ENCODE data around the gene KLHL36.

Gene KLHL36

GRCh38 chr16:84659656-84660300 lies 11.5 kb downstream of the KLHL36 start:
- Histone ChIP-seq H3K4me3 (IDR thresholded peaks at IDR 0.05; ENCODE audit: insufficient read depth, low read depth, low read length) (no peak overlapping the region), H3K79me2 (ENCODE audit: insufficient read depth, low read depth) (no peaks in the 10 kb centered on the region), H3K36me3 (ENCODE audit: insufficient read depth) (no peaks in the 10 kb centered on the region; the same call in 1 of the 2 replicates), H3K9ac (no peak overlapping the region), H3K4me1 (ENCODE audit: low read depth, poor library complexity, severe bottlenecking) (no peaks in the 10 kb centered on the region), H4K20me1 (ENCODE audit: insufficient read depth) (no peaks in the 10 kb centered on the region), H3K27me3 (ENCODE audit: insufficient read depth, low read depth) (no peaks in the 10 kb centered on the region), H3K27ac (no peak overlapping the region), H2AFZ (ENCODE audit: low read depth) (no peak overlapping the region), H3K4me2 (no peak overlapping the region)
- TF ChIP-seq, protein P1, sequence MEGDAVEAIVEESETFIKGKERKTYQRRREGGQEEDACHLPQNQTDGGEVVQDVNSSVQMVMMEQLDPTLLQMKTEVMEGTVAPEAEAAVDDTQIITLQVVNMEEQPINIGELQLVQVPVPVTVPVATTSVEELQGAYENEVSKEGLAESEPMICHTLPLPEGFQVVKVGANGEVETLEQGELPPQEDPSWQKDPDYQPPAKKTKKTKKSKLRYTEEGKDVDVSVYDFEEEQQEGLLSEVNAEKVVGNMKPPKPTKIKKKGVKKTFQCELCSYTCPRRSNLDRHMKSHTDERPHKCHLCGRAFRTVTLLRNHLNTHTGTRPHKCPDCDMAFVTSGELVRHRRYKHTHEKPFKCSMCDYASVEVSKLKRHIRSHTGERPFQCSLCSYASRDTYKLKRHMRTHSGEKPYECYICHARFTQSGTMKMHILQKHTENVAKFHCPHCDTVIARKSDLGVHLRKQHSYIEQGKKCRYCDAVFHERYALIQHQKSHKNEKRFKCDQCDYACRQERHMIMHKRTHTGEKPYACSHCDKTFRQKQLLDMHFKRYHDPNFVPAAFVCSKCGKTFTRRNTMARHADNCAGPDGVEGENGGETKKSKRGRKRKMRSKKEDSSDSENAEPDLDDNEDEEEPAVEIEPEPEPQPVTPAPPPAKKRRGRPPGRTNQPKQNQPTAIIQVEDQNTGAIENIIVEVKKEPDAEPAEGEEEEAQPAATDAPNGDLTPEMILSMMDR (conservative IDR thresholded peaks at IDR 0.05; ENCODE audit: low read depth, low read length): no peak

DNA sequence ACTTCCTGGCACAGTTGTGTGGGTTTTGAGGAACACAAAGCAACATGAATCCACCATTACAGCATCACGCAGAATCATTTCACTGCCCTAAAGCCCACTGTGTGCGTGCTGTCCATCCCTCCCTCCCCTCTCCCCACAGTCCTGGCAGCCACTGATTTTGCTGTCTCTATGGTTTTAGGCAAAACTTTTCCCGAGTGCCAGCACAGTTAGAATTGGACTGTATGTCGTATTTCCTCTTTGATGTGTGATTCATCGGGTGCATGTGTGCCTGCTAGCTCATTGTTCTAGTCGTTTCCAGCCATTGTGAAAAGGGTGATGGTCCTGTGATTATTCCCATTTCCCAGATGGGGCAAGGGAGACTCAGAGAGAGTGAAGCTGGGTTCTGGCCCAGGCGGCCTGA lies 12.7 kb downstream of the KLHL36 start:
- no peaks in the 10 kb centered on the region for H3K4me1 ChIP-seq (ENCODE audit: low read depth, poor library complexity, severe bottlenecking)
- H3K4me2 ChIP-seq: no peak overlapping the region
- H3K27me3 ChIP-seq (ENCODE audit: insufficient read depth, low read depth): no peaks in the 10 kb centered on the region
- no peak overlapping the region for H3K4me3 ChIP-seq (IDR thresholded peaks at IDR 0.05; ENCODE audit: insufficient read depth, low read depth, low read length)
- no peak overlapping the region for H2AFZ ChIP-seq (ENCODE audit: low read depth)
- H3K9ac ChIP-seq: no peak overlapping the region
- H4K20me1 ChIP-seq (ENCODE audit: insufficient read depth): no peaks in the 10 kb centered on the region
- TF ChIP-seq, protein P1 (conservative IDR thresholded peaks at IDR 0.05; ENCODE audit: low read depth, low read length): no peak
- H3K36me3 ChIP-seq (ENCODE audit: insufficient read depth): no peaks in the 10 kb centered on the region; the same call in 1 of the 2 replicates
- H3K27ac ChIP-seq: no peak overlapping the region
- H3K79me2 ChIP-seq (ENCODE audit: insufficient read depth, low read depth): no peaks in the 10 kb centered on the region

DNA sequence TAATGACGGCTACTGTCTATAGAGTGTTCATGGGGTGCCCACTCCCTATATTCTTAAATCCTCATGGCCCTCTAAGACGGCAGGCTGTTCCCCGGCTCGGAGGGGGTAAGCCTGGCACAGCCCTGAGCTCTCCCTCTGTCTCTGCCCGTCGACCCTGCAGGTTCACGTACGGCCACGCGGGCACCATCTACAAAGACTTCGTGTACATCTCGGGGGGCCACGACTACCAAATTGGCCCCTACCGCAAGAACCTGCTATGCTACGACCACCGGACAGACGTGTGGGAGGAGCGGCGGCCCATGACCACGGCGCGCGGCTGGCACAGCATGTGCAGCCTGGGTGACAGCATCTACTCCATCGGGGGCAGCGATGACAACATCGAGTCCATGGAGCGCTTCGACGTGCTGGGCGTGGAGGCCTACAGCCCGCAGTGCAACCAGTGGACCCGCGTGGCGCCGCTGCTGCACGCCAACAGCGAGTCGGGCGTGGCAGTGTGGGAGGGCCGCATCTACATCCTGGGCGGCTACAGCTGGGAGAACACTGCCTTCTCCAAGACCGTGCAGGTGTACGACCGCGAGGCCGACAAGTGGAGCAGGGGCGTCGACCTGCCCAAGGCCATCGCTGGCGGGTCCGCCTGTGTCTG lies 13.2 kb downstream of the KLHL36 start:
- Histone ChIP-seq H3K9ac (no peak overlapping the region), H3K4me1 (ENCODE audit: low read depth, poor library complexity, severe bottlenecking) (no peaks in the 10 kb centered on the region), H3K4me3 (IDR thresholded peaks at IDR 0.05; ENCODE audit: insufficient read depth, low read depth, low read length) (no peak overlapping the region), H3K27ac (no peak overlapping the region), H4K20me1 (ENCODE audit: insufficient read depth) (no peaks in the 10 kb centered on the region), H3K27me3 (ENCODE audit: insufficient read depth, low read depth) (no peaks in the 10 kb centered on the region), H3K36me3 (ENCODE audit: insufficient read depth) (no peaks in the 10 kb centered on the region; the same call in 1 of the 2 replicates), H2AFZ (ENCODE audit: low read depth) (no peak overlapping the region), H3K79me2 (ENCODE audit: insufficient read depth, low read depth) (no peaks in the 10 kb centered on the region), H3K4me2 (no peak overlapping the region)
- TF ChIP-seq, protein P1 (conservative IDR thresholded peaks at IDR 0.05; ENCODE audit: low read depth, low read length): no peak

- H4K20me1 ChIP-seq (ENCODE audit: insufficient read depth): no peaks in the 10 kb centered on the region
- no peak overlapping the region for H3K4me2 ChIP-seq
- H2AFZ ChIP-seq (ENCODE audit: low read depth): no peak overlapping the region
- no peak overlapping the region for H3K9ac ChIP-seq
- no peaks in the 10 kb centered on the region for H3K79me2 ChIP-seq (ENCODE audit: insufficient read depth, low read depth)
- no peaks in the 10 kb centered on the region for H3K4me1 ChIP-seq (ENCODE audit: low read depth, poor library complexity, severe bottlenecking)
- H3K27ac ChIP-seq: no peak overlapping the region
- TF ChIP-seq, protein P1 (conservative IDR thresholded peaks at IDR 0.05; ENCODE audit: low read depth, low read length): no peak
- no peak overlapping the region for H3K4me3 ChIP-seq (IDR thresholded peaks at IDR 0.05; ENCODE audit: insufficient read depth, low read depth, low read length)
- no peaks in the 10 kb centered on the region; the same call in 1 of the 2 replicates for H3K36me3 ChIP-seq (ENCODE audit: insufficient read depth)
- no peaks in the 10 kb centered on the region for H3K27me3 ChIP-seq (ENCODE audit: insufficient read depth, low read depth)
Observed at GRCh38 chr16:84662471-84662870, 14.2 kb downstream of the KLHL36 start.
